ENCODE results near the gene RNU1-1. TPM values are rescaled to one million over a fixed set of nuclear protein-coding genes. Genes with fewer than 3 reads are reported as not detected.
"Not testable (repeated sequence)": the region's sequence is repeated elsewhere in the genome, so short reads cannot be mapped to it uniquely, and the experiment has no call there.

Gene RNU1-1
- polyA plus RNA-seq (2014; cell fraction: cytosol; rRNA removed): not detected in 2 replicates
- polyA plus RNA-seq (2014; cell fraction: nucleus; rRNA removed): not detected in 2 replicates

DNA sequence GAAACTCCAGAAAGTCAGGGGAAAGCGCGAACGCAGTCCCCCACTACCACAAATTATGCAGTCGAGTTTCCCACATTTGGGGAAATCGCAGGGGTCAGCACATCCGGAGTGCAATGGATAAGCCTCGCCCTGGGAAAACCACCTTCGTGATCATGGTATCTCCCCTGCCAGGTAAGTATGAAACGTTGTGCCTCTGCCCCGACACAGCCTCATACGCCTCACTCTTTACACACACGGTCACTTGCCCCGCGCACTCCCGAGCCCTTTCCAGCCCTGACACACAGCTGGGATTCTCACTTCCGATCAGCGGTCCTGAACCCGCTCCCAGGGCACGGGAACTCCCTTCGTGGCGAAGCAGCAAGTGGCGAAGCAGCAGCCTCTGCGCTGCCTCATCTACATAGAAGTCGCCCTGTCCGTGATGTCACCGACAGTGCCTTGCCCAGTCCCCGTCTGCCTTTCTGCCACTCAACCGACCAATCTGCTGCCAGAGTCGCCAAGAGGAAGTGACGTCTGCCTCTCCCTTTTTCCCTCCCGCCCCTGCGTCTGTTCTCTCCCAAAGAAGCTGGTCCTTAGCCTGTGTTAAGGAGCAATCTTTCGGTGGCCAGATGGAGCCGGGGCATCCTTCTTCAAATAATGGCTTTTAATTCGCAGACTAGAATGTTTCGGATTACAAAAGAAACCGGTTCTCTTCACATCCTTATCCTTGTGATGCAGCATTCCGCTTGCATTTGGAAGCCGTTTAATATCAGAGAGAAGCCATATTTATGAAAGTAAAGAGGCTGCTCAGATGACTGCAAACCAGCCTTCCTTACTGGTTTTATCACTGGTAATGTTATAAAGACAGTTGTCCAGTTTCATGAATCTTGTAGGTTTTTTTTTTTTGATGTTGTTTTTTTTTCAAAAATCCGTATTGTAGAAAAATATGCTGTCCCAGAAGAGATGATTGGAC, at the start of gene RNU1-1:
RNU1-1 (minus strand) TSS at position 179 of the 949 bp plus-strand sequence.
- DNase-seq (ENCODE audit: low spot score): peak; percentile 87

DNA sequence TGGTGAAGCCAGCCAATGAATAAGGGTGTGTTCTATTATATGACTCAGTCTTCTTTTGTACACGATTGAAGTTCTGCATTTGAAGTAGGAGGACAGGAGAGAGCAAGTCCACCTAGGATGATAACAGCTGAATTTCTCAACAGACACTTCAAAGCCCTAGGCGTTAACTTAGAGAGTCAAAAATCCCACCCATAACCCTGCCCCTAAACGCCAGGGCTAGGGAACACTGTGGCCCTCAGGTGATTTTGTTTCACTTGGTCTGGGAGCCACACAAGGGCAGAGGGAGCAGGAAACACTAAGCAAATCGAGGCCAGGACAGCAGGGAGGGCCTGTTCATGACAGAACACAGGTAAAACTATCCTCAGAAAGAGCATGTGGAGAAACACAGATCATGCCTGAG, 47.0 kb upstream of the RNU1-1 start:
- DNase-seq (ENCODE audit: low spot score): not testable (repeated sequence)

DNA sequence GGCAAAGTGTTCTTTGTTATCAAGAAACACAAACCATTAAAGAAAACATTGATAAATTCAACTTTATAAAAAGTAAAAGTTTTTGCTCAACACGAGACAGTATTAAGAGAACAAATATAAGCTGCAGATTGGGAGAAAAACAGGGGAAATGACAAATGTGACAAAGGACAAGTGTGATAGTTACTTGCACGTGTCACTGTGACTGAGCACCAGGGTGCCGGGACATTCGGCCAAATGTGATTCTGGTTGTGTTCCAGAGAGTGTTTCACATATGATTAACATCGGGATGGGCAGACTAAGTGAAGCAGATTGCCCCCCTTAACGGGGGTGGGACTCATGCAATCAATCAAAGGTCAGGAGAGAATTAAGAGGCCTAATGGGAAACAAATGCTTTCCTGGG, 46.4 kb upstream of the RNU1-1 start:
- not testable (repeated sequence) for DNase-seq (ENCODE audit: low spot score)

DNA sequence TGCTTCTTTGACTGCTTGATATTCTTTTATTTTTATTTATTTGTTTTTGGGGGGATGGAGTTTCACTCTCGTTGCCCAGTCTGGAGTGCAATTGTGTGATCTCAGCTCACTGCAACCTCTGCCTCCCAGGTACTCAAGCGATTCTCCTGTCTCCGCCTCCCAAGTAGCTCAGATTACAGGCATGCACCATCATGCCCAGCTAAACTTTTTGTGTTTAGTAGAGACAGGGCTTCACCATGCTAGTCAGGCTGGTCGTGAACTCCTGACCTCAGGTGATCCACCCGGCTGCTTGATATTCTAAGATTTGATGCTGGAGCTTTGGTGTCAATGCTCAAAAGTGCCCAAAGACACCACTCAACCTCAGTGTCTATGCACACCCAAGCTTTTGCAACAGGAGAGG, 45.6 kb upstream of the RNU1-1 start:
- DNase-seq (ENCODE audit: low spot score): not testable (repeated sequence)

DNA sequence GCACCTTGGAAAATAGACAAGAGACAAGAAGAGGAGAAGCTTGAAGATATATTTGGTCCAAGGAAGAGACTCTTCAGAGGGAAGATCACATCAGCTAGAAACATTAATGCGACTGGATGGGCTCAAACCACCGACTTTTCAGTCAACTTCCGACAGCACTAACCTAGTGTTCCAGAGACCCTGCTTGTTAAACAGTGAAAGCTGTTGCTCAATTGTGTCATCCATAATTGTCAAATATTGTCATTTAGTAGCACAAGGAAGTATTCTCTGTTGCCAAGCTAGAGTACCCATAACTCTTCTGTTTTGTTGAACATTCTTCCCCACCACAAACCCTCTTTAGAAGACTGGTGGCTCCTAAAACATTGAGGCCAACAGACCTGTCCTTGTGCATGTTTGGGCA, 42.9 kb upstream of the RNU1-1 start:
- DNase-seq (ENCODE audit: low spot score): not testable (repeated sequence)

DNA sequence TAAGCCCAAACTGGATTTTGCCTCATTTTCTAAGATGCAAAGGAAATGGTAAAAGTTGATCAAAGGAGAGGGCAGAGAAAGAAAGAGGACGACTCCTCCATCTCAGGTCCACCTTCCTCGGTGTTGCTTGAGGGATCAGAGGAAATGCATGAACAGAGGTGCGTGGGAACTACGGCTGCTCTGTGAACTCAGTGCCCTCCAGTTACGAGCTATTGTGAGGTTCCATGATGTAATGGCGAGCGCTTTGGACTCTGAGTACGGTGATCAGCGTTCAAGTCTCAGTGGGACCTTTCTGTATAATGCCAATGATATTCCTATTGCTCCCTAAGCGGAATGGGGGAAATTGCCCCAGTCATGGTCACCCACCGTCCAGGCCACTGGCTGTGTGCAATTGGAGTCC, 39.2 kb upstream of the RNU1-1 start:
- DNase-seq (ENCODE audit: low spot score): not testable (repeated sequence)

DNA sequence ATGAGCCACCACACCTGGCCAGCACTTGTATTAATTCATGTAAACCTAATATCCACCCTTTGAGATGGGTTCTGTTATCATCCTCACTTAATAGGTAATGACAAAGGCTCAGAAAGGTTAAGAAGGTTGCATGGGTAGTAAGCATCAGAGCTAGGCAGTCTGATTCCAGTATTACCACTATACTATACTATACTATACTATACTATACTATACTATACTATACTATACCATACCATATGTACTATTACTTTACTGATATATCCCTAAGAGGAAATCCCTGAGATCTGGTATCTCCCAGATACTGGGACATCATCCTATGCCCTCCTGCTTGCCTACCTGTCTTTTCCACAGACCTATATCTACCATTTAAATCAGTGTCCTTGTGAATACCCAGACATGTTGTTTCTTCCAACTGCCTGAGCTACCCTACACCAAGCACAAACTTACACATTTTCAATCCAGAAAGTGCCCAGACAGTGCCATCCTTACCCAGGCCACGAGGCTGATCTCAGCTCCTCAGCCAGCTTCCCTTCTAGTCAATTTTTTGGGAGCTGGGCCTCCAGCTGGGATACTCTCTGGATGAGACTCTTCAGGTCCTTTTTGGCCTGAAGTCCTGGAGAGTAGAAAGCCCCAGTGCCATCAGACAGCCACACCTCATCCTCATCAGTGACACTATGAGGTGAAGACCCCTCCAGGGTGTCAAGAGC, 36.3 kb upstream of the RNU1-1 start:
- DNase-seq (ENCODE audit: low spot score): not testable (repeated sequence)

DNA sequence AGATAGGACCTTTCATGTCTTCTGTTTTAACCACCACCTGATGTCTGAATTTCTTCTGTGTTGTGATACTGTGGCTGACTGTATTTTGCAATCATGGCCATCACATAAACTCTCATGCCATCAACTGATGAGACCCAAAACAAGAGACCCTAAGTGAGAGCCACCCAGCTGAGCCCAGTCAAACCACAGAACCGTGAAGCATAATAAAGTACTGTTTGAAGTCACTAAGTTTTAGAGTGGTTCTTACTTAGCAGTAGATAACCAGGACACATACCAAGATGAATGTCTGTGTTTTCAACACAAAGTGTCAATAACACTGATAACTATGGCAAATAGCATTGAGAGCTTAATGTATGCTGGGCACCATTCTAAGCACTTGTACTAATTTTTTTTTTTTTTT, 35.5 kb upstream of the RNU1-1 start:
- not testable (repeated sequence) for DNase-seq (ENCODE audit: low spot score)

DNA sequence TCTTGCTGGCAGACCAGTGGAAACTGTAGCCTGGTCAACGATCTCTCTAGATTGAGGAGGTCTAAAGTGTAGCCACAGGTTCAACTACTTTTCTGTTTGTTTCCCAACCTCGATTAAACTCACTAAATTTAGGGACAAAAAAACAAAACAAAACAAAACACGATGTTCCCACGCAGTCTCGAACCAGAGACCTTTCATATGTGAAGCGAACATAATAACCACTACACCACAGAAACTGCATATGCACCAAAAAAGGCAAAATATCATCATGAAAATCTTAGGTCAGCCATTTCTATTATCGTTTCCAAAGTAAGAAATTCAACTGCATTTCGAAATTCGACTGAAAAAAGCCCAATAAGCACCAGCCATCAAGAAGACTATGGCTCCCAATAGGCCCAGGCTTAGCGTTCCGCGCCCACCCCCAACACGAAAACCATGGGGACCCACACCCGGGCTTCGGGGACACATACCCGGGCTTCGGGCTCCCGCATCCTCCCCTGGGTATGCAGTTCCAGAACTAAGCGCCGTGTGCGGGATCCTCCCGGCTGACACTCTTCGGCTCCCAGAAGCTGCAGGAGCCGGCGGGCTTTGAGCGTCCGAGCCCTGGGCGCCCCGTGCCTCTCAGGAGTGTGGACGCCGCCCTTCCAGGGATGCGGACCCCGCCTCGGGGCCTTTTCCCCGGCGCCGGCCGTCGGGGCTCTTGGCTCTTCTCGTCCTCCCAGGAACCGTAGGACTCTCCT, 33.6 kb upstream of the RNU1-1 start:
- DNase-seq (ENCODE audit: low spot score): not testable (repeated sequence)

DNA sequence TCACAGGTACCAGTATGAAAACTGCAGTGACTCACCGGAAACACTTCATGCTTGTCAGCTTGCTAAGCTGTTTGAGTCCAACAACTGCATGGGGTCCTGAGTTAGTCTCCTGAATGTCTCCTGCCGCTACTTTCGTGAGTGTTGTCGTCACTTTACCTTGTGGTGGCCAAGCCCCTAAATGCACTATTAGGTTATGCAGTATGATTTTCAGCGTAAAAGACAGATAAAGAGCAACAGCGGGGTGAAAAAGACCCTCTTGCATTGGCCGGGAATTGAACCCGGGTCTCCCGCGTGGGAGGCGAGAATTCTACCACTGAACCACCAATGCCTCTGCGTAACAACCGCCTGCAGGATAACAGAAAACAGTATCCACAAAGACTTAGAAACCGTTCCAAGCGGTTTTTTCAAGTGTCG, 31.6 kb upstream of the RNU1-1 start:
- peak; percentile 25 for DNase-seq (ENCODE audit: low spot score)

DNA sequence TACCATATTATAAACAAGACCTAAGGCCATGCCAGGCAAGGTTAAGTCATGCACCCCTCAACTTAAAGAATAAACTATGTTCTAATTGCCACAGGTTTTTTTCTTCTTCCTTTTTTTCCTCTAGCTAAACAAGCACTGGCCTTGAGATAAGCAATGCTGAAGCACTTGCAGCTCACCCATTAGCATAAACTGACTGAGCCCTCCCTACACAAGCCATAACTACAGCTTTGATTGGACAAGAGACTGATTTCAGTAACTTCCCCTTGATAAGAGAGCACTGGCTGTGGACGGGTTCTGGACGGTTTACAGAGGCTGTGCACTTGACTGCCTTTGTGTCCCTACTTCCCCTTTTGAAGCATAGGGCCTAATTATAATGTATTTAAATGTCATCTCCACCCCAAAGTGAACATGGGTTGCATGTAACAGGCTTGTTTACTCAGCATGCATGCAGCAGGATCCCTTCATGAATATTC, 26.4 kb upstream of the RNU1-1 start:
- DNase-seq (ENCODE audit: low spot score): not testable (repeated sequence)

DNA sequence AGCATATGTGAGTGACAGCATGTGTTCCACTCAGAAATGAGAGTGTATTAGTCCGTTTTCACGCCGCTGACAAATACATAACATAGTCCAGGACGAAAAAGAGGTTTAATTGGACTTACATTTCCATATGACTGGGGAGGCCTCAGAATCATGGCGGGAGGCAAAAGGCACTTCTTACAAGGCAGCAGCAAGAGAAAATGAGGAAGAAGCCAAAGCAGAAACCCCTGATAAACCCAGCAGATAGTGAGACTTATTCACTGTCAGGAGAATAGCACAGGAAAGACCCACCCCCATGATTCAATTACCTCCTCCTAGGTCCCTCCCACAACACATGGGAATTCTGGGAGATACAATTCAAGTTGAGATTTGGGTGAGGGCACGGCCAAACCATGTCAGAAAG, 23.4 kb upstream of the RNU1-1 start:
- DNase-seq (ENCODE audit: low spot score): not testable (repeated sequence)

DNA sequence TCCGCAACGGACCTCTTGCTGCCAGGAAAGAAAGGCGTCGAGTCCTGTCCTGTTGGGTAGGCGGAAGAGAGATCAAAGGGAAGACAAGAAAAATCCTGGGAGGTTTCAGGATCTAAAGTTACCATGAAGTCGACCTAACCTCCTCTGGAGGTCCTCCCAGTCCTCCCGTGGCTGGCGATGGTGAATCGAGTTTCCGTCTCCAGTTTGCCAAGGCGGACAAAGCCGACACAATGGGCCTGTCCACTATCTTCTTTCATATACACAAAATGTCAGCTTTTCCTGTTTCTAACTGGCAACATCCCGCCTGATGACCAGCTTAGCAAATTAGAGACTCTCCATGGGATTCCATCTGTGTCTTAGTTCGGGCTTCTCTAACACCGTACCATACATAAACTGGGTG, 22.7 kb upstream of the RNU1-1 start:
- DNase-seq (ENCODE audit: low spot score): not testable (repeated sequence)

DNA sequence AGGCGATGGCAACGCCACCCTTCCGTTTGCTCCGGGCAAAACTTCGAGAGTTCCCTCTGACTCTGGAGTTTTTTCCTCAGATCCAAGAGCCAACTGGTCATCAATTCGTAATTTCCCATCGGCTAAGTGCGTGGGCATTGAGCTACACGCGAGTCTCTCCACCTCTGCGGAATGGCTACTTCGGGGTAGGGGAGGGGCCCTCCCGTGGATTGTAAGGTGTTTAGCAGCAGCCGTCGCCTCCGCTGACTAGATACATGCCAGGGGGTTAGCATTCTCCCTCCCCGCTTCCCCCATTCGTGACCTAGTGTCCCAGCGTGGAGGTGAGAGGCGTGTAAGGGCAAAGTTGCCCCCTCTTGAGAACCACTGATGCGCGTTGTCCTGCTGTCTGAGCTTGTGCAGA, 21.8 kb upstream of the RNU1-1 start:
- not testable (repeated sequence) for DNase-seq (ENCODE audit: low spot score)

DNA sequence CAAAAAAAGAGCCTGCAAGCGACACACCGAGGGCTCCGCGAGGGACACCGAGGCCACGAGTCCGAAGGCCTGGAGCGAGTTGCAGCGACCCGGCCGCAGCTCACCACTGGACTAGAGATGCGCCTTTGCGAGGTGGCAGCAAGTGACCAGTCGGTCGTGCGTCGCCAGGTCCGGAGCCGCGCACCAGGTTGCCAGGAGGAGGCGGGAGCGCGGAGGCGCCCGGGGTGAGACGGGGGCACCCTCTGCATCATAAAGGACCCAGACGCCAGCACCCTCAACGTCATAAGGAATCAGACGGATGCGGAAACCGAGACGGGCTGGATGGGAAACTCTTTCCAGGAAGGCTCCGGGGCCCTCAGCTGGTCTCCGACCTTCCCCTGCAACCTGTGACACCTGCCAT, 21.4 kb upstream of the RNU1-1 start:
- DNase-seq (ENCODE audit: low spot score): not testable (repeated sequence)

DNA sequence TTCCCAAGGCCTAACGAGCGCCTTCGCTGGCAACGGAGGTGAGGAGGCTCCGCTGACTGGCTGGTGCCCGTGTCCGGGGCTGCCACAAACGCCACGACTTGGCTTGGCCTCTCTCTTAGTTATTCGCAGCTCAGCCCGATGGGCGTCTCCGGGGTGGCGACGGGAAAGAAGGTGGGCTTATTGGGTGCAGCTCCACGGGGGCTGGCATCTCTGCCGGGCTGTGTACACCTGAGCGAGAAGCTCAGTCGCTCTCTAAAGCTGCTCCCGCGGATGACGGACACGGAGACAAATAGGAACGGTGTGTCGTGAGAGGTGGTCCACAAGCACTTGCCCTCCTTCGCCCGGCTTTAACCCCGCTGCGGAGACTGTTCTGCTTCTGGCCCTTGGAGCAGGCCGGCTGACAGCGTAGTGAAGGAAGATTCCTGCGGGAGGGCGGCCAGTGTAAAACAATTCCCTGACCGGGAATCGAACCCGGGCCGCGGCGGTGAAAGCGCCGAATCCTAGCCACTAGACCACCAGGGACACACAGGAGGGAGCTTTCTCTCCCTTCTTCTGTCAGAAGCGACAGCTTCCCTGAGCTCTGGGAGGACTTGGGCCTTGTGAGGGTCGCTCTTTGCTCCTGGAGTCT, 20.9 kb upstream of the RNU1-1 start:
- DNase-seq (ENCODE audit: low spot score): not testable (repeated sequence)

DNA sequence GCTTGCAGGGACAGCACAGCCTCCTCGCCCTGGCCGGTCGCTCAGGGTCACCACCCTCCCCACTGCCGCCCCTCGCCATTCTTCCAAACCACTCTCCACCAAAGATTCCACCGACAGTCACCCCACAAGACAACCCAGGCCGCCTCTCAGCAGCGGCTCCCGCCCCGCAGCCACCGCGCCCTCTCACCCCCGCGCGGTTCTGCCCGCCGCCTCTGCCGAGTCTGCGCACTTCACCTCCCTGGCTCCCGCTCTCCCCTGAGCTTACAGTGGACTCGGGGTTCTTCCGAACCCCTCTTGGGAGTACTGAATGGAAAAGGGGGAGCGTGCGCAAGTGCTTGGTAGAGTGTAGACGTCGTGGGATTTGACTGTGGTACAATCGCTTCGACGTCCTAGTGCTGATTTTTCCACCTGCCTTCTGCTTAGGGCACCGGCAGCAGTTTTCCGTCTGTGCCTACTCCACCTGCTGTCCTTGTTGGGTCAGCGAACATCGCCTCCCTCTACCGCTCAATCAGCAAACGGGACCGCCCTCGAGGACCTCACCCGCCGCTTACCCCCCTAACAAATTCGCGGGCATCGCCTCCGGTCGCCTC, 20.2 kb upstream of the RNU1-1 start:
- DNase-seq (ENCODE audit: low spot score): not testable (repeated sequence)

DNA sequence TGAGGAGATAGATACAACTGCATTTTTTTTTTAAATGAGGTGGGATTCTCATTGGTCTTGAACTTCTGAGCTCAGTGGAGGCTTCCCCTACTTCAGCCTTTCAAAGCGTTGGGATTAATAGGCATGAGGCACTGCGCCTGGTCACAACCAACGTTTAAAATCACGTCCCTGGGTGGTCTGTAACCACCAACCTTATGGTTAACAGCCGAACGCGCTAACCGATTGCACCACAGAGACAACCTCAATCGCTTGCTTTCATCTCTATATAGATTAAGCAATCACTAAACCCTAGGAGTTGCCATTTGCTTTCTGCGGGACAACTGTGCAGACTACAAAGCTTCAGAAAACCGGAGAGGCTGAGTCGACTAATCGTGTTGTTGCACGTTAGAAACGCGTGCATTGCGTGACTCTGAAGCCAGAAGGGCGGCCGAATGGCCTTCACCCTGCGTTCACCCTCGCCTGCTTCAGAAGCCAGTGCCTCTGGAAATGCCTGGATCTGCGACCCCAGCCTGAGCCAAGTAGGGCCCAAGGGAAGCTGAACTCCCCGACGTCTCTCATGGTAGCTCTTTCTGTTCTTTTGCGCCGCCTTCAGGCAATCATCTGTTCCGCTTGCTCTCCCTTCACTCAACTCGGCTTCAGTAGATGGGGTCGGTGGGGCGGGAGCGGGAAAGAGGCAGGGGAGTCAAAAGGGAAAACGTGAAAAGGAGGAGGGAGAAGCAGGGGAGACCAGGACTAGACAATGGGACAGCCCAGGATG, 18.3 kb upstream of the RNU1-1 start:
- not testable (repeated sequence) for DNase-seq (ENCODE audit: low spot score)

DNA sequence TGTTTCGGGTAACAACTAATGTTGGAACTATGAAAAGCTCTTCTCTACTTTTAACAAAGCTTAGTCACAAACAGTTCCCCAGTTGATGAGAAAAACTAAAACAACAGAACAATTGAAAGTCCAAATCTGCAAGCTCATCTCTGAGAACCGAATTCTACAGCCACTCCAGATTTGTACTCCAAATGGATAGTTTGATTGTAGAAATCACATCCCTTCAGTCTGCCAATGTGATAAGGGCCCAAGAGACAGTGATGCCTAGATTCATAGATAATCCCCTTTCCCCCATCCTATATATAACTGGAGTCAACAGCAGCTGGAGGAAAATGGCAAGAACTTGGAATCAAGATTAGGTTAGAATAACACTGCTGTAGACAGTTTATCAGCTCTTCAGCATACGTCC, 14.3 kb upstream of the RNU1-1 start:
- not testable (repeated sequence) for DNase-seq (ENCODE audit: low spot score)

DNA sequence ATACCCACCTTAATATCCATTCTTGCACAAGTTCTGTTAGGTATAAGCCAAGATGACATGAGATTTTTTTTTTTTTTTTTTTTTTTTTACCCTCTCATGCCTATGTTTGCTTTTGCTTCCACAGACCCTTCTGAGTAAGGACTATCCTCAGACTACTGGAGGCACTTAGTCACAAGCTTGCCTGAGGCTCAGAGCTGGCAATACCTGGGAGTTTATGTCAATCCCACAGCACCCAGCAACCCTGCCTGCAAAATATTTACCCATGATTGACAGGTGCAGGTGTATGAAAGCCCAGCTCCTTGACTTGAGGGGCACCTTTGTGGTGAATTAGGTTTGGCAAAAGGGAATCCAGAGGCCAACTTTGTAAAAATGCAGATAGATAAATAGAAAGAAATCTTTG, 11.7 kb upstream of the RNU1-1 start:
- DNase-seq (ENCODE audit: low spot score): not testable (repeated sequence)

Data from SK-N-DZ (cell line).